Neural cell (in vitro differentiated cells): ENCODE results near the gene ADI1. TPM values are rescaled to one million over a fixed set of nuclear protein-coding genes. Genes with fewer than 3 reads are reported as not detected.

ENCODE experiments used
- H2AFZ ChIP-seq: fragments of 200-600, 300-800 bp; sonication (generic), shearing (Covaris generic); 2 replicates; pipeline ENCODE4 v1.6.0; 2014; ENCODE audit warnings: low read depth, mild to moderate bottlenecking, antibody characterized with exemption, low read length, moderate library complexity
- H3F3A ChIP-seq: fragments of 200-600 bp; shearing (Covaris generic); 2 replicates; pipeline ENCODE4 v1.6.1; 2016; ENCODE audit warnings: mild to moderate bottlenecking, moderate library complexity, mixed read lengths, antibody characterized with exemption, low read length; ENCODE audit not compliant: insufficient read depth, poor library complexity, severe bottlenecking
- H3K27ac ChIP-seq: fragments of 200-600, 300-800 bp; sonication (generic), shearing (Covaris generic); 2 replicates; pipeline ENCODE4 v1.5.1; 2014; ENCODE audit warnings: mild to moderate bottlenecking, low read length, moderate library complexity
- H3K27me3 ChIP-seq: fragments of 300-800, 200-600 bp; sonication (generic), shearing (Covaris generic); 2 replicates; pipeline ENCODE4 v1.6.0; 2014; ENCODE audit warnings: mild to moderate bottlenecking, low read depth, low read length, moderate library complexity; ENCODE audit not compliant: insufficient read depth
- H3K36me3 ChIP-seq: fragments of 300-800, 200-600 bp; sonication (generic), shearing (Covaris generic); 2 replicates; pipeline ENCODE4 v1.5.1; 2014; ENCODE audit warnings: mild to moderate bottlenecking, antibody characterized with exemption, low read length, moderate library complexity; ENCODE audit not compliant: insufficient read depth
- H3K4me2 ChIP-seq: fragments of 300-800, 200-600 bp; sonication (generic), shearing (Covaris generic); 2 replicates; pipeline ENCODE4 v1.6.0; 2014; ENCODE audit warnings: mild to moderate bottlenecking, low read length
- H3K4me3 ChIP-seq: fragments of 300-800, 200-600 bp; sonication (generic), shearing (Covaris generic); 2 replicates; pipeline ENCODE4 v1.5.1; 2014; ENCODE audit warnings: mild to moderate bottlenecking, low read length, moderate library complexity
- H3K79me2 ChIP-seq: fragments of 200-600 bp; shearing (Covaris generic); replicated peaks from 2 replicates; pipeline ENCODE4 v1.6.0; 2014; ENCODE audit warnings: mild to moderate bottlenecking, low read length, moderate library complexity; ENCODE audit not compliant: insufficient read depth
- H3K9ac ChIP-seq: fragments of 300-800, 200-600 bp; sonication (generic), shearing (Covaris generic); 2 replicates; pipeline ENCODE4 v1.6.1; 2016; ENCODE audit warnings: mild to moderate bottlenecking, low read length, mixed read lengths
- H3K9me2 ChIP-seq: fragments of 200-600 bp; shearing (Covaris generic); 2 replicates; pipeline ENCODE4 v1.6.1; 2016; ENCODE audit warnings: mild to moderate bottlenecking, low read length, mixed read lengths; ENCODE audit not compliant: insufficient read depth
- H3K9me3 ChIP-seq: fragments of 200-600, 300-800 bp; sonication (generic), shearing (Covaris generic); 2 replicates; pipeline ENCODE4 v1.6.1; 2016; ENCODE audit warnings: mild to moderate bottlenecking, mixed run types, low read length, moderate library complexity, mixed read lengths
- H4K20me1 ChIP-seq: fragments of 200-600 bp; shearing (Covaris generic); 2 replicates; pipeline ENCODE4 v1.6.1; 2016; ENCODE audit warnings: mild to moderate bottlenecking, mixed run types; ENCODE audit not compliant: insufficient read depth
- EP300 ChIP-seq: fragments of 450-650 bp; conservative IDR thresholded peaks from 2 replicates; pipeline ENCODE4 v1.6.1; 2014; ENCODE audit warnings: antibody characterized with exemption, mild to moderate bottlenecking, moderate library complexity; ENCODE audit not compliant: poor library complexity, severe bottlenecking
- EZH2 ChIP-seq: fragments of 200-600, 300-800 bp; shearing (Covaris generic), sonication (generic); IDR thresholded peaks from 2 replicates; pipeline ENCODE4 v1.6.1; 2014; ENCODE audit warnings: antibody characterized with exemption, low read length, borderline replicate concordance, mild to moderate bottlenecking; ENCODE audit not compliant: insufficient read depth, poor library complexity, severe bottlenecking
- MXI1 ChIP-seq: fragments of 450-650 bp; conservative IDR thresholded peaks from 2 replicates; pipeline ENCODE4 v1.6.1; 2014; ENCODE audit warnings: antibody characterized with exemption, mild to moderate bottlenecking; ENCODE audit not compliant: poor library complexity, severe bottlenecking
- POLR2AphosphoS5 ChIP-seq: IDR thresholded peaks from 2 replicates; pipeline ENCODE4 v1.6.1; 2012
- RAD21 ChIP-seq: fragments of 450-650 bp; conservative IDR thresholded peaks from 2 replicates; pipeline ENCODE4 v1.6.1; 2014; ENCODE audit warnings: antibody characterized with exemption, mild to moderate bottlenecking, moderate library complexity
- SMC3 ChIP-seq: fragments of 450-650 bp; conservative IDR thresholded peaks from 2 replicates; pipeline ENCODE4 v1.6.1; 2014; ENCODE audit warnings: antibody characterized with exemption, mild to moderate bottlenecking, moderate library complexity; ENCODE audit not compliant: poor library complexity
- TAF1 ChIP-seq: IDR thresholded peaks from 2 replicates; pipeline ENCODE4 v1.6.1; 2012; ENCODE audit warnings: low read depth
- polyA plus RNA-seq: library from polyadenylated mRNA; depleted of rRNA; stranded (reverse); fragments of >200 nt; gene quantifications from 2 replicates; pipeline ENCODE4 v1.2.3, GENCODE V29; 2014
- TF ChIP-seq, protein P1 (sequence below): fragments of 450-650 bp; IDR thresholded peaks from 2 replicates; pipeline ENCODE4 v1.5.1; 2014; ENCODE audit warnings: antibody characterized with exemption, mild to moderate bottlenecking, moderate library complexity; ENCODE audit not compliant: poor library complexity, severe bottlenecking
- TF ChIP-seq, protein P2 (sequence below): IDR thresholded peaks from 2 replicates; pipeline ENCODE4 v1.6.1; 2012; ENCODE audit warnings: borderline replicate concordance

Gene ADI1
- polyA plus RNA-seq, 1 donor from 2014 or later: 23.9 TPM

DNA sequence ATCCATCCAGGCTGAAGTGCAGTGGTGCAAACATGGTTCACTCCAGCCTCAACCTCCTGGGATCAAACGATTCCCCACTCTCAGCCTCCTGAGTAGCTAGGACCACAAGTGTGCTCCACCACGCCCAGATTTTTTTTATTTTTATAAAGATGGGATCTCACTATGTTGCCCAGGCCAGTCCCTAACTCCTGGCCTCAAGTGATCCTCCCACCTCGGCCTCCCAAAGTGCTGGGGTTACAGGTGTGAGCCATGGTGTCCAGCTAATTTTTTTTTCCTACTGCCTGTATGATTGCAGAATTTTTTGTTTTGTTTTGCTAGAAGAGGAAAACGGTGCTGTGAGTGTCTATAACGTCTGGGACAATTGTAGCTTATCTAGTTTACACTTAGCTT is 38.3 kb downstream of the ADI1 start:
- no peaks in the 10 kb centered on the region for H3K79me2 ChIP-seq
- H3F3A ChIP-seq: no peaks in the 10 kb centered on the region
- H2AFZ ChIP-seq: no peak overlapping the region
- H3K27me3 ChIP-seq: no peaks in the 10 kb centered on the region
- H4K20me1 ChIP-seq: no peaks in the 10 kb centered on the region
- TF ChIP-seq POLR2AphosphoS5 (no peak), MXI1 (no peak)
- no peaks in the 10 kb centered on the region for H3K36me3 ChIP-seq
- H3K4me2 ChIP-seq: no peak overlapping the region
- H3K27ac ChIP-seq: no peak overlapping the region
- H3K9me3 ChIP-seq: no peaks in the 10 kb centered on the region
- H3K9me2 ChIP-seq: no peaks in the 10 kb centered on the region
- no peak overlapping the region for H3K4me3 ChIP-seq
- no peak overlapping the region for H3K9ac ChIP-seq

DNA sequence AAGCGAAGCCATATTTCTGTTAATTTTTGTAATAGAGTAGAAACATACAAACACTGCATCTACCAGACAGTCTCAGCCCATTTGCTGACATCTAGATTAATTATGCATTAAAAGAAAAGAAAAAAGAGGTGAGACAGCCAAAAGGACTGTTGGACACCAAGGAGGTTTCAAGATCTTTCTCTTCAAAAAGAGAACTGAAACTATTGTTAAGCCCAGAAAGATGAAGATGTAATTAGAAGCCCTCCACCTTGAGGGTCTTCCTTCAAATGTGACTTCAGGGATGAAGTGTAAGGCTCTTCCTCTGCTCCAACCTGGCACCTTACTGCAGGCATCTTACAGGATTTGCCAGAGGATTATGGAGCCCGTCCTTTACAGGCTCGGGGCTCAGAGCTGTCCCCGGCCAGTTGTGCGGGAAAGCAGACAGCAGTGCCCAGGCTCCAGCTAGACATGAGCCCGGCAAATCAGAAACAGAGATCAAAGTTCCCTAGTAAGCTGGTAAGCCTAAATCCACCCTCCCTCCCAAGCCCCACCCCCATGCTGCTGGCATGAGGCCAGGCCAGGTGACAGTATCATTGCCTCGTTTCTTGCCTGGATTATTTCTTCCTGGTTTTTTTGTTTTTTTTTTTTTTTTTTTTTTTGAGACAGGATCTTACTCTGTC is 38.9 kb downstream of the ADI1 start:
- no peaks in the 10 kb centered on the region for H3F3A ChIP-seq
- H3K9me3 ChIP-seq: no peaks in the 10 kb centered on the region
- H3K79me2 ChIP-seq: no peaks in the 10 kb centered on the region
- no peak overlapping the region for H2AFZ ChIP-seq
- H3K4me2 ChIP-seq: no peak overlapping the region
- H3K9ac ChIP-seq: no peak overlapping the region
- no peak overlapping the region for H3K4me3 ChIP-seq
- H4K20me1 ChIP-seq: no peaks in the 10 kb centered on the region
- no peaks in the 10 kb centered on the region for H3K27me3 ChIP-seq
- H3K27ac ChIP-seq: no peak overlapping the region
- H3K36me3 ChIP-seq: no peaks in the 10 kb centered on the region
- H3K9me2 ChIP-seq: no peaks in the 10 kb centered on the region
- TF ChIP-seq, protein P1, sequence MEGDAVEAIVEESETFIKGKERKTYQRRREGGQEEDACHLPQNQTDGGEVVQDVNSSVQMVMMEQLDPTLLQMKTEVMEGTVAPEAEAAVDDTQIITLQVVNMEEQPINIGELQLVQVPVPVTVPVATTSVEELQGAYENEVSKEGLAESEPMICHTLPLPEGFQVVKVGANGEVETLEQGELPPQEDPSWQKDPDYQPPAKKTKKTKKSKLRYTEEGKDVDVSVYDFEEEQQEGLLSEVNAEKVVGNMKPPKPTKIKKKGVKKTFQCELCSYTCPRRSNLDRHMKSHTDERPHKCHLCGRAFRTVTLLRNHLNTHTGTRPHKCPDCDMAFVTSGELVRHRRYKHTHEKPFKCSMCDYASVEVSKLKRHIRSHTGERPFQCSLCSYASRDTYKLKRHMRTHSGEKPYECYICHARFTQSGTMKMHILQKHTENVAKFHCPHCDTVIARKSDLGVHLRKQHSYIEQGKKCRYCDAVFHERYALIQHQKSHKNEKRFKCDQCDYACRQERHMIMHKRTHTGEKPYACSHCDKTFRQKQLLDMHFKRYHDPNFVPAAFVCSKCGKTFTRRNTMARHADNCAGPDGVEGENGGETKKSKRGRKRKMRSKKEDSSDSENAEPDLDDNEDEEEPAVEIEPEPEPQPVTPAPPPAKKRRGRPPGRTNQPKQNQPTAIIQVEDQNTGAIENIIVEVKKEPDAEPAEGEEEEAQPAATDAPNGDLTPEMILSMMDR: no peak
- no peak for TF ChIP-seq SMC3
- TF ChIP-seq RAD21: no peak
- TF ChIP-seq EP300: no peak
- no peak for TF ChIP-seq EZH2
- no peak for TF ChIP-seq POLR2AphosphoS5
- TF ChIP-seq, protein P2, sequence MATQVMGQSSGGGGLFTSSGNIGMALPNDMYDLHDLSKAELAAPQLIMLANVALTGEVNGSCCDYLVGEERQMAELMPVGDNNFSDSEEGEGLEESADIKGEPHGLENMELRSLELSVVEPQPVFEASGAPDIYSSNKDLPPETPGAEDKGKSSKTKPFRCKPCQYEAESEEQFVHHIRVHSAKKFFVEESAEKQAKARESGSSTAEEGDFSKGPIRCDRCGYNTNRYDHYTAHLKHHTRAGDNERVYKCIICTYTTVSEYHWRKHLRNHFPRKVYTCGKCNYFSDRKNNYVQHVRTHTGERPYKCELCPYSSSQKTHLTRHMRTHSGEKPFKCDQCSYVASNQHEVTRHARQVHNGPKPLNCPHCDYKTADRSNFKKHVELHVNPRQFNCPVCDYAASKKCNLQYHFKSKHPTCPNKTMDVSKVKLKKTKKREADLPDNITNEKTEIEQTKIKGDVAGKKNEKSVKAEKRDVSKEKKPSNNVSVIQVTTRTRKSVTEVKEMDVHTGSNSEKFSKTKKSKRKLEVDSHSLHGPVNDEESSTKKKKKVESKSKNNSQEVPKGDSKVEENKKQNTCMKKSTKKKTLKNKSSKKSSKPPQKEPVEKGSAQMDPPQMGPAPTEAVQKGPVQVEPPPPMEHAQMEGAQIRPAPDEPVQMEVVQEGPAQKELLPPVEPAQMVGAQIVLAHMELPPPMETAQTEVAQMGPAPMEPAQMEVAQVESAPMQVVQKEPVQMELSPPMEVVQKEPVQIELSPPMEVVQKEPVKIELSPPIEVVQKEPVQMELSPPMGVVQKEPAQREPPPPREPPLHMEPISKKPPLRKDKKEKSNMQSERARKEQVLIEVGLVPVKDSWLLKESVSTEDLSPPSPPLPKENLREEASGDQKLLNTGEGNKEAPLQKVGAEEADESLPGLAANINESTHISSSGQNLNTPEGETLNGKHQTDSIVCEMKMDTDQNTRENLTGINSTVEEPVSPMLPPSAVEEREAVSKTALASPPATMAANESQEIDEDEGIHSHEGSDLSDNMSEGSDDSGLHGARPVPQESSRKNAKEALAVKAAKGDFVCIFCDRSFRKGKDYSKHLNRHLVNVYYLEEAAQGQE: no peak
- TF ChIP-seq MXI1: no peak
- no peak for TF ChIP-seq TAF1
